Activated naive CD8-positive, alpha-beta T cell treated with anti-CD3 and anti-CD28 coated beads, Interleukin-2, amount 50 U/mL, for 24 hours (primary cell): ENCODE measurements around the gene SHB.

Experiments
- ATAC-seq: fragments of 150-1000 bp; cut with Tn5 transposase; one replicate; pipeline ENCODE4 v1.10.0; 2021
- DNase-seq: peaks from one replicate; pipeline ENCODE4 v3.0.0; 2021
- H3K27ac Mint-ChIP-seq: one replicate; pipeline ENCODE4 v1.8.0; 2021; ENCODE audit warnings: mild to moderate bottlenecking, mixed read lengths
- H3K27me3 Mint-ChIP-seq: one replicate; pipeline ENCODE4 v1.8.0; 2021; ENCODE audit warnings: mixed read lengths
- H3K36me3 Mint-ChIP-seq: one replicate; pipeline ENCODE4 v1.8.0; 2021; ENCODE audit warnings: low read depth, mixed read lengths
- H3K4me1 Mint-ChIP-seq: one replicate; pipeline ENCODE4 v1.8.0; 2021; ENCODE audit warnings: mixed read lengths
- H3K4me3 Mint-ChIP-seq: one replicate; pipeline ENCODE4 v1.8.0; 2021; ENCODE audit warnings: mild to moderate bottlenecking, moderate library complexity, mixed read lengths
- H3K9me3 Mint-ChIP-seq: one replicate; pipeline ENCODE4 v1.8.0; 2021; ENCODE audit warnings: mixed read lengths

SHB gene

GRCh38 chr9:38068701-38069628, at the start of gene SHB:
Gene SHB (minus strand): TSS chr9:38069227. CDS start chr9:38068645, 582 bp downstream.
- Mint-ChIP-seq H3K4me3 (peak within 1 kb of the TSS; percentile 71), H3K27ac (no peak within 1 kb of the TSS), H3K36me3 (no peaks in the 10 kb centered on the region), H3K27me3 (peaks cover 17% of the 10 kb centered on the region), H3K4me1 (peaks cover 22% of the 10 kb centered on the region), H3K9me3 (no peaks in the 10 kb centered on the region)
- ATAC-seq (peak; percentile 71), DNase-seq (peak; percentile 81)

GRCh38 chr9:38117651-38118050, 48.6 kb upstream of the SHB start:
- ATAC-seq (no peak), DNase-seq (no peak)
- Mint-ChIP-seq H3K27me3 (peaks cover 9% of the 10 kb centered on the region), H3K27ac (no peak overlapping the region), H3K4me3 (no peak overlapping the region), H3K36me3 (no peaks in the 10 kb centered on the region), H3K9me3 (no peaks in the 10 kb centered on the region), H3K4me1 (no peaks in the 10 kb centered on the region)

- ATAC-seq (no peak), DNase-seq (no peak)
- Mint-ChIP-seq H3K27me3 (peaks cover 15% of the 10 kb centered on the region), H3K4me1 (no peaks in the 10 kb centered on the region), H3K4me3 (no peak overlapping the region), H3K36me3 (no peaks in the 10 kb centered on the region), H3K9me3 (no peaks in the 10 kb centered on the region), H3K27ac (no peak overlapping the region)
Observed at GRCh38 chr9:38114905-38115304, 45.9 kb upstream of the SHB start.

GRCh38 chr9:38112456-38112855, 43.4 kb upstream of the SHB start:
- Mint-ChIP-seq H3K27ac (no peak overlapping the region), H3K36me3 (no peaks in the 10 kb centered on the region), H3K9me3 (no peaks in the 10 kb centered on the region), H3K4me1 (no peaks in the 10 kb centered on the region), H3K27me3 (peaks cover 17% of the 10 kb centered on the region), H3K4me3 (no peak overlapping the region)
- DNase-seq (no peak), ATAC-seq (no peak)

- Mint-ChIP-seq H3K27ac (no peak overlapping the region), H3K4me3 (no peak overlapping the region), H3K27me3 (peaks cover 17% of the 10 kb centered on the region), H3K36me3 (no peaks in the 10 kb centered on the region), H3K9me3 (no peaks in the 10 kb centered on the region), H3K4me1 (no peaks in the 10 kb centered on the region)
- DNase-seq (no peak), ATAC-seq (no peak)
Observed at GRCh38 chr9:38112049-38112448, 43.0 kb upstream of the SHB start.

- no peaks in the 10 kb centered on the region for H3K9me3 Mint-ChIP-seq
- no peak overlapping the region for H3K27ac Mint-ChIP-seq
- ATAC-seq (no peak), DNase-seq (no peak)
- H3K4me3 Mint-ChIP-seq, result no peak overlapping the region
- no peaks in the 10 kb centered on the region for H3K36me3 Mint-ChIP-seq
- no peaks in the 10 kb centered on the region for H3K4me1 Mint-ChIP-seq
- H3K27me3 Mint-ChIP-seq, result peaks cover 14% of the 10 kb centered on the region
Observed at GRCh38 chr9:38110476-38110875, 41.4 kb upstream of the SHB start.

GRCh38 chr9:38109601-38110000, 40.6 kb upstream of the SHB start:
- H3K4me1 Mint-ChIP-seq, result no peaks in the 10 kb centered on the region
- H3K9me3 Mint-ChIP-seq, result no peaks in the 10 kb centered on the region
- ATAC-seq (no peak), DNase-seq (no peak)
- H3K27ac Mint-ChIP-seq, result no peak overlapping the region
- H3K36me3 Mint-ChIP-seq, result no peaks in the 10 kb centered on the region
- H3K4me3 Mint-ChIP-seq, result no peak overlapping the region
- peaks cover 15% of the 10 kb centered on the region for H3K27me3 Mint-ChIP-seq

GRCh38 chr9:38108326-38108725, 39.3 kb upstream of the SHB start:
- no peaks in the 10 kb centered on the region for H3K4me1 Mint-ChIP-seq
- no peaks in the 10 kb centered on the region for H3K36me3 Mint-ChIP-seq
- H3K27ac Mint-ChIP-seq, result no peak overlapping the region
- DNase-seq (no peak), ATAC-seq (no peak)
- H3K9me3 Mint-ChIP-seq, result no peaks in the 10 kb centered on the region
- H3K4me3 Mint-ChIP-seq, result no peak overlapping the region
- H3K27me3 Mint-ChIP-seq, result peaks cover 22% of the 10 kb centered on the region

- no peak for DNase-seq
- peaks cover 23% of the 10 kb centered on the region for H3K27me3 Mint-ChIP-seq
- H3K36me3 Mint-ChIP-seq, result no peaks in the 10 kb centered on the region
- H3K9me3 Mint-ChIP-seq, result no peaks in the 10 kb centered on the region
- ATAC-seq, result no peak
- no peak overlapping the region for H3K4me3 Mint-ChIP-seq
- no peaks in the 10 kb centered on the region for H3K4me1 Mint-ChIP-seq
- H3K27ac Mint-ChIP-seq, result no peak overlapping the region
Observed at GRCh38 chr9:38107811-38108304, 38.8 kb upstream of the SHB start.

GRCh38 chr9:38107405-38107804, 38.4 kb upstream of the SHB start:
- ATAC-seq, result no peak

GRCh38 chr9:38106488-38106887, 37.5 kb upstream of the SHB start:
- Mint-ChIP-seq H3K27ac (no peak overlapping the region), H3K4me1 (no peaks in the 10 kb centered on the region), H3K27me3 (peaks cover 18% of the 10 kb centered on the region), H3K9me3 (no peaks in the 10 kb centered on the region), H3K4me3 (no peak overlapping the region), H3K36me3 (no peaks in the 10 kb centered on the region)
- ATAC-seq (no peak), DNase-seq (no peak)

More at GRCh38 chr9:38107405-38107804, 38.4 kb upstream of the SHB start:
- H3K9me3 Mint-ChIP-seq, result no peaks in the 10 kb centered on the region
- no peak overlapping the region for H3K4me3 Mint-ChIP-seq
- H3K27ac Mint-ChIP-seq, result no peak overlapping the region
- no peaks in the 10 kb centered on the region for H3K4me1 Mint-ChIP-seq
- H3K27me3 Mint-ChIP-seq, result peaks cover 19% of the 10 kb centered on the region
- no peak for DNase-seq
- no peaks in the 10 kb centered on the region for H3K36me3 Mint-ChIP-seq

- DNase-seq (no peak), ATAC-seq (no peak)
- no peak overlapping the region for H3K27ac Mint-ChIP-seq
- peaks cover 28% of the 10 kb centered on the region for H3K27me3 Mint-ChIP-seq
- no peaks in the 10 kb centered on the region for H3K4me1 Mint-ChIP-seq
- H3K4me3 Mint-ChIP-seq, result no peak overlapping the region
- no peaks in the 10 kb centered on the region for H3K9me3 Mint-ChIP-seq
- no peaks in the 10 kb centered on the region for H3K36me3 Mint-ChIP-seq
Observed at GRCh38 chr9:38103340-38103739, 34.3 kb upstream of the SHB start.

- Mint-ChIP-seq H3K27me3 (peaks cover 31% of the 10 kb centered on the region), H3K36me3 (no peaks in the 10 kb centered on the region), H3K4me3 (no peak overlapping the region), H3K27ac (no peak overlapping the region), H3K4me1 (no peaks in the 10 kb centered on the region), H3K9me3 (no peaks in the 10 kb centered on the region)
- ATAC-seq (no peak), DNase-seq (no peak)
Observed at GRCh38 chr9:38101423-38101822, 32.4 kb upstream of the SHB start.

- Mint-ChIP-seq H3K27me3 (peaks cover 17% of the 10 kb centered on the region), H3K27ac (no peak overlapping the region), H3K36me3 (no peaks in the 10 kb centered on the region), H3K4me3 (no peak overlapping the region), H3K4me1 (no peaks in the 10 kb centered on the region), H3K9me3 (no peaks in the 10 kb centered on the region)
- DNase-seq (no peak), ATAC-seq (no peak)
Observed at GRCh38 chr9:38096238-38096805, 27.3 kb upstream of the SHB start.

- DNase-seq, result no peak
- H3K27ac Mint-ChIP-seq, result no peak overlapping the region
- H3K4me1 Mint-ChIP-seq, result no peaks in the 10 kb centered on the region
- H3K9me3 Mint-ChIP-seq, result no peaks in the 10 kb centered on the region
- H3K27me3 Mint-ChIP-seq, result peaks cover 4% of the 10 kb centered on the region
- ATAC-seq, result no peak
- H3K4me3 Mint-ChIP-seq, result no peak overlapping the region
- H3K36me3 Mint-ChIP-seq, result no peaks in the 10 kb centered on the region
Observed at GRCh38 chr9:38094165-38094564, 25.1 kb upstream of the SHB start.
